ENCODE results near the gene NCAPG2. TPM values are rescaled to one million over a fixed set of nuclear protein-coding genes. Genes with fewer than 3 reads are reported as not detected.

The NCAPG2 gene
- total and polyA plus RNA-seq, 2 donors (not counting 1 experiment from before 2014, with no cell fraction given) = 10.9 to 18.7 TPM

- Histone ChIP-seq H3K79me2 (ENCODE audit: control insufficient read depth, insufficient read depth, low read length) (no peaks in the 10 kb centered on the region), H2AFZ (ENCODE audit: low read length) (no peak overlapping the region), H3K4me1 (ENCODE audit: control insufficient read depth, extremely low read depth, insufficient read depth, low read length) (no peaks in the 10 kb centered on the region), H3K27ac (ENCODE audit: insufficient read depth, low read length) (no peak overlapping the region), H3K9ac (ENCODE audit: insufficient read depth, low read length) (no peak overlapping the region), H3K9me3 (ENCODE audit: control insufficient read depth, insufficient read depth, low read depth, low read length) (no peaks in the 10 kb centered on the region), H3K36me3 (ENCODE audit: control insufficient read depth, insufficient read depth, low read length) (peaks cover 4% of the 10 kb centered on the region), H3K4me2 (ENCODE audit: extremely low read depth, insufficient read depth, low read length) (no peak overlapping the region), H3K27me3 (ENCODE audit: control insufficient read depth, insufficient read depth, low read length) (no peaks in the 10 kb centered on the region), H3K4me3 (replicated peaks in 1 of 4; ENCODE audit: control extremely low read depth in 1 of 4, insufficient read depth in 1 of 4, low read depth in 3 of 4, low read length in 4 of 4) (no peak overlapping the region), H4K20me1 (ENCODE audit: control insufficient read depth, extremely low read depth, insufficient read depth, low read length) (no peaks in the 10 kb centered on the region)
- DNase-seq (ENCODE audit: low read depth in 2 of 2) = no peak
- TF ChIP-seq CTCF (conservative IDR thresholded peaks at IDR 0.05 in 1 of 2, IDR thresholded peaks at IDR 0.05 in 1 of 2; ENCODE audit: low read depth in 1 of 2, low read length in 2 of 2) = no peak
- no peak for TF ChIP-seq EZH2 (IDR thresholded peaks at IDR 0.05; ENCODE audit: low read length, missing control alignments)
Measured at GRCh38 chr7:158728911-158729645, 24.5 kb upstream of the NCAPG2 start.

GRCh38 chr7:158727690-158728089, 23.1 kb upstream of the NCAPG2 start:
- no peaks in the 10 kb centered on the region for H3K4me1 ChIP-seq (ENCODE audit: control insufficient read depth, extremely low read depth, insufficient read depth, low read length)
- no peak for DNase-seq (ENCODE audit: low read depth in 2 of 2)
- TF ChIP-seq EZH2 (IDR thresholded peaks at IDR 0.05; ENCODE audit: low read length, missing control alignments) (no peak), CTCF (conservative IDR thresholded peaks at IDR 0.05 in 1 of 2, IDR thresholded peaks at IDR 0.05 in 1 of 2; ENCODE audit: low read depth in 1 of 2, low read length in 2 of 2) (no peak)
- H3K4me2 ChIP-seq (ENCODE audit: extremely low read depth, insufficient read depth, low read length) = no peak overlapping the region
- no peak overlapping the region for H3K9ac ChIP-seq (ENCODE audit: insufficient read depth, low read length)
- H2AFZ ChIP-seq (ENCODE audit: low read length) = no peak overlapping the region
- no peaks in the 10 kb centered on the region for H3K9me3 ChIP-seq (ENCODE audit: control insufficient read depth, insufficient read depth, low read depth, low read length)
- no peaks in the 10 kb centered on the region for H4K20me1 ChIP-seq (ENCODE audit: control insufficient read depth, extremely low read depth, insufficient read depth, low read length)
- no peak overlapping the region for H3K27ac ChIP-seq (ENCODE audit: insufficient read depth, low read length)
- peaks cover 3% of the 10 kb centered on the region for H3K36me3 ChIP-seq (ENCODE audit: control insufficient read depth, insufficient read depth, low read length)
- no peak overlapping the region for H3K4me3 ChIP-seq (replicated peaks in 1 of 4; ENCODE audit: control extremely low read depth in 1 of 4, insufficient read depth in 1 of 4, low read depth in 3 of 4, low read length in 4 of 4)
- no peaks in the 10 kb centered on the region for H3K27me3 ChIP-seq (ENCODE audit: control insufficient read depth, insufficient read depth, low read length)
- no peaks in the 10 kb centered on the region for H3K79me2 ChIP-seq (ENCODE audit: control insufficient read depth, insufficient read depth, low read length)

GRCh38 chr7:158726277-158726807, 21.7 kb upstream of the NCAPG2 start:
- no peak for TF ChIP-seq EZH2 (IDR thresholded peaks at IDR 0.05; ENCODE audit: low read length, missing control alignments)
- TF ChIP-seq CTCF (conservative IDR thresholded peaks at IDR 0.05 in 1 of 2, IDR thresholded peaks at IDR 0.05 in 1 of 2; ENCODE audit: low read depth in 1 of 2, low read length in 2 of 2) = no peak
- Histone ChIP-seq H2AFZ (ENCODE audit: low read length) (no peak overlapping the region), H3K9me3 (ENCODE audit: control insufficient read depth, insufficient read depth, low read depth, low read length) (no peaks in the 10 kb centered on the region), H3K4me3 (replicated peaks in 1 of 4; ENCODE audit: control extremely low read depth in 1 of 4, insufficient read depth in 1 of 4, low read depth in 3 of 4, low read length in 4 of 4) (no peak overlapping the region), H3K27me3 (ENCODE audit: control insufficient read depth, insufficient read depth, low read length) (no peaks in the 10 kb centered on the region), H3K27ac (ENCODE audit: insufficient read depth, low read length) (no peak overlapping the region), H3K4me1 (ENCODE audit: control insufficient read depth, extremely low read depth, insufficient read depth, low read length) (no peaks in the 10 kb centered on the region), H3K9ac (ENCODE audit: insufficient read depth, low read length) (no peak overlapping the region), H3K36me3 (ENCODE audit: control insufficient read depth, insufficient read depth, low read length) (peaks cover 2% of the 10 kb centered on the region), H4K20me1 (ENCODE audit: control insufficient read depth, extremely low read depth, insufficient read depth, low read length) (no peaks in the 10 kb centered on the region), H3K4me2 (ENCODE audit: extremely low read depth, insufficient read depth, low read length) (no peak overlapping the region), H3K79me2 (ENCODE audit: control insufficient read depth, insufficient read depth, low read length) (no peaks in the 10 kb centered on the region)
- no peak for DNase-seq (ENCODE audit: low read depth in 2 of 2)
